ENCODE measurements around the gene HERC5. TPM values are rescaled to one million over a fixed set of nuclear protein-coding genes. Genes with fewer than 3 reads are reported as not detected.

Gene HERC5
- total RNA-seq, 1 experiment from 2014 or later, result 17.2 TPM

DNA sequence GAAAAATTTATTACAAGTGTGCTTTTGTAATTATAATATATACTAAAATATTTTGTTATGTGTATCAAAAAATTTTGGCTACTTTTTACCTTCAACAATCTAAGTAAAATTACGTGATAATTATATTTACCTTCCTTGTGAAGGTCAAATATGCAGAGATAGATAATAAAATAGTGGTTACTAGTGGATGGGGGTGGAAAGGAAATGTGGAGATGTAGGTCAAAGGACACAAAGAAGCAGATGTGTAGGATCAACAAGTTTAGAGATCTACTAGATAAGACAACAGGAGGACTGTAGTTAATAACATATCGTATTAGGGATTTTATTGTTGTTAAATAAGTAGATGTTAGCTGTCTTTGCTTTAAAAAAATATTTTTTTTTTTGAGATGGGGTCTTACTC lies 21.3 kb downstream of the HERC5 start:
- H3K56ac ChIP-seq (ENCODE audit: insufficient read length, low read depth, low read length), result no peak overlapping the region
- no peak overlapping the region for H3K4me2 ChIP-seq (ENCODE audit: insufficient read depth, insufficient read length, low read length)
- no peak overlapping the region for H3T11ph ChIP-seq (ENCODE audit: low read length)
- H3K79me1 ChIP-seq (ENCODE audit: insufficient read depth, low read depth, low read length, poor library complexity, severe bottlenecking), result no peaks in the 10 kb centered on the region
- TF ChIP-seq, protein P1, sequence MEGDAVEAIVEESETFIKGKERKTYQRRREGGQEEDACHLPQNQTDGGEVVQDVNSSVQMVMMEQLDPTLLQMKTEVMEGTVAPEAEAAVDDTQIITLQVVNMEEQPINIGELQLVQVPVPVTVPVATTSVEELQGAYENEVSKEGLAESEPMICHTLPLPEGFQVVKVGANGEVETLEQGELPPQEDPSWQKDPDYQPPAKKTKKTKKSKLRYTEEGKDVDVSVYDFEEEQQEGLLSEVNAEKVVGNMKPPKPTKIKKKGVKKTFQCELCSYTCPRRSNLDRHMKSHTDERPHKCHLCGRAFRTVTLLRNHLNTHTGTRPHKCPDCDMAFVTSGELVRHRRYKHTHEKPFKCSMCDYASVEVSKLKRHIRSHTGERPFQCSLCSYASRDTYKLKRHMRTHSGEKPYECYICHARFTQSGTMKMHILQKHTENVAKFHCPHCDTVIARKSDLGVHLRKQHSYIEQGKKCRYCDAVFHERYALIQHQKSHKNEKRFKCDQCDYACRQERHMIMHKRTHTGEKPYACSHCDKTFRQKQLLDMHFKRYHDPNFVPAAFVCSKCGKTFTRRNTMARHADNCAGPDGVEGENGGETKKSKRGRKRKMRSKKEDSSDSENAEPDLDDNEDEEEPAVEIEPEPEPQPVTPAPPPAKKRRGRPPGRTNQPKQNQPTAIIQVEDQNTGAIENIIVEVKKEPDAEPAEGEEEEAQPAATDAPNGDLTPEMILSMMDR (conservative IDR thresholded peaks at IDR 0.05), result no peak
- no peak overlapping the region; a peak in 1 of 7 replicates for H3K27ac Mint-ChIP-seq
- DNase-seq, result no peak
- H3K23ac ChIP-seq (ENCODE audit: insufficient read length, low read depth, low read length), result no peak overlapping the region
- H3K36me3 Mint-ChIP-seq (ENCODE audit: insufficient read depth in 1 of 3, low read depth in 3 of 3), result peaks cover 1 to 4% (median 4%) of the 10 kb centered on the region in 3 experiments; a peak in 6 of 7 replicates
- peaks cover 0 to under 1% of the 10 kb centered on the region in 2 experiments; a peak in 1 of 4 replicates for H3K4me1 Mint-ChIP-seq
- H3K14ac ChIP-seq (ENCODE audit: insufficient read depth, low read length), result no peak overlapping the region
- no peaks in the 10 kb centered on the region for H3K9me3 ChIP-seq (ENCODE audit: control insufficient read depth, low read depth, low read length)
- no peaks in the 10 kb centered on the region for H3K27me3 ChIP-seq (ENCODE audit: insufficient read depth, low read length)
- no peak overlapping the region for H3K27ac ChIP-seq (ENCODE audit: insufficient read length, low read depth, low read length)
- no peak overlapping the region for H2BK5ac ChIP-seq (ENCODE audit: insufficient read length, low read length)
- H3K23me2 ChIP-seq (ENCODE audit: insufficient read length, low read depth, low read length, poor library complexity, severe bottlenecking), result no peaks in the 10 kb centered on the region
- no peak overlapping the region for H2AFZ ChIP-seq (ENCODE audit: low read length)
- H2AK5ac ChIP-seq (ENCODE audit: insufficient read length, low read length), result no peak overlapping the region
- H4K5ac ChIP-seq (ENCODE audit: insufficient read length, low read depth, low read length), result no peak overlapping the region
- no peak overlapping the region for H3K9ac ChIP-seq (ENCODE audit: extremely low read depth, insufficient read length, low read length)
- no peak overlapping the region for H2BK120ac ChIP-seq (ENCODE audit: low read depth, low read length, poor library complexity, severe bottlenecking)
- no peak overlapping the region for H3K4ac ChIP-seq (ENCODE audit: low read depth, low read length)
- no peak overlapping the region for H3K18ac ChIP-seq (ENCODE audit: insufficient read length, low read depth, low read length)
- no peak overlapping the region for H2BK15ac ChIP-seq (ENCODE audit: low read depth, low read length)
- H3K27me3 Mint-ChIP-seq (ENCODE audit: low read depth), result no peaks in the 10 kb centered on the region
- WGBS (ENCODE audit: extremely low coverage, insufficient read length, low lambda C conversion rate), result 100% methylated on average over 1 of the region's 2 CpGs
- H3K79me2 ChIP-seq (ENCODE audit: insufficient read depth, low read length), result no peaks in the 10 kb centered on the region
- H4K20me1 ChIP-seq (ENCODE audit: control insufficient read depth, insufficient read depth, insufficient read length), result no peaks in the 10 kb centered on the region
- no peak overlapping the region for H3K4me3 Mint-ChIP-seq
- no peaks in the 10 kb centered on the region for H3K9me3 Mint-ChIP-seq
- H2BK12ac ChIP-seq (ENCODE audit: insufficient read length, low read depth, low read length), result no peak overlapping the region
- no peaks in the 10 kb centered on the region for H3K4me1 ChIP-seq (ENCODE audit: insufficient read depth, low read length)
- H4K8ac ChIP-seq (replicated peaks; ENCODE audit: insufficient read length, low read depth, low read length), result no peak overlapping the region
- H2BK20ac ChIP-seq (ENCODE audit: low read depth, low read length, poor library complexity, severe bottlenecking), result no peak overlapping the region
- H4K91ac ChIP-seq (ENCODE audit: insufficient read length, low read depth, low read length), result no peak overlapping the region
